Measurements from ENCODE around the gene C1orf210.

DNA sequence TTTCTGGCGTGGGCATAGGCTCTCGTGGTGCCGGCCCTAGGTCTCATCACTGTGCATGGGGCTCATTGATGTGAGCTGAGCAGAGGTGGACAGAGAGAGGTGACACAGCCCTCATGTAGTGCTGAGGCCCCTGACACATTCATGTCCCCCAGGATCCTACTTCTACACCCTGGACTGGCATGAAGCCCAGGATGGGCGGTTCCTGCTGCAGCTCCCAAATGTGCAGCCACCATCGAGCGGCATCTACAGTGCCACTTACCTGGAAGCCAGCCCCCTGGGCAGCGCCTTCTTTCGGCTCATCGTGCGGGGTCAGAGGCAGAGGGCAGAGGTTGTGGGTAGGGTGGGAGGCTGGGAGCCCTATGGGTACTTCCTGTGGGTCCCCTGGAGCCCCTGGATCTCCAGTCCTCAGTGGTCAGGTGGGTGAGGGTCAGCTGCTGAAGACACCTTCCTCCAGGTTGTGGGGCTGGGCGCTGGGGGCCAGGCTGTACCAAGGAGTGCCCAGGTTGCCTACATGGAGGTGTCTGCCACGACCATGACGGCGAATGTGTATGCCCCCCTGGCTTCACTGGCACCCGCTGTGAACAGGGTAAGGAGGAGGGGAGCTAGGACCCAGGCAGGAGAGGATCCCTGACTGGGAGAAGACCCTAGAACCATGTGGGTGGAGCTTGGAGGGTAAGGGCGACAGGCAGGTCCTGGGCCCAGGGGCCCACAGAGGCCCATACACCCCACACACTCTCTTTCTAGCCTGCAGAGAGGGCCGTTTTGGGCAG is 21.5 kb upstream of the C1orf210 start:
- no peak for TF ChIP-seq POLR2AphosphoS5 (IDR thresholded peaks at IDR 0.05; ENCODE audit: low read depth, low read length)
- TF ChIP-seq POLR2A (IDR thresholded peaks at IDR 0.05; ENCODE audit: low read depth, low read length) = no peak

Data from GM12891 (cell line).